ENCODE results near the gene MYL12A.

GRCh38 chr18:3233433-3234168, 14.0 kb upstream of the MYL12A start:
- no peak for TF ChIP-seq CTCF (IDR thresholded peaks at IDR 0.05)
- no peak for TF ChIP-seq POLR2AphosphoS5 (IDR thresholded peaks at IDR 0.05)
- TF ChIP-seq POLR2A (IDR thresholded peaks at IDR 0.05; ENCODE audit: low read depth) = no peak
- TF ChIP-seq EP300 (IDR thresholded peaks at IDR 0.05) = no peak
